Common myeloid progenitor, CD34-positive (primary cell): ENCODE results near the gene BAG3. TPM values are rescaled to one million over a fixed set of nuclear protein-coding genes. Genes with fewer than 3 reads are reported as not detected.

Experiments used
- CTCF ChIA-PET: fragments of 350-600 bp; sonication (Branson Sonifier 250); formaldehyde crosslinking; loops from one replicate; lab custom pipeline; 2021; ENCODE audit warnings: antibody characterized with exemption; lab: Charles Lee
- POLR2A ChIA-PET: fragments of 350-600 bp; sonication (Branson Sonifier 250); formaldehyde crosslinking; loops from one replicate; lab custom pipeline; 2021; ENCODE audit warnings: antibody characterized with exemption; lab: Charles Lee
- DNase-seq, 3 donors: peaks; one replicate each; pipeline versions ENCODE4 v3.0.0 to v3.0.0-alpha.2; 2013
- H3K27ac ChIP-seq, 2 experiments: 1 replicate in 1 of 2; 2 replicates in 1 of 2; pipeline ENCODE4 v1.7.0; 2013; ENCODE audit warnings: inconsistent platforms in 2 of 2, low read length in 2 of 2, mild to moderate bottlenecking in 2 of 2, low read depth in 1 of 2, moderate library complexity in 1 of 2; ENCODE audit not compliant: severe bottlenecking in 2 of 2, insufficient read depth in 1 of 2, poor library complexity in 1 of 2
- H3K27me3 ChIP-seq, 5 experiments: replicated peaks in 2 of 5; 1 replicate in 3 of 5; 2 replicates in 2 of 5; pipeline versions ENCODE4 v1.6.1 to v1.7.0; 2013; ENCODE audit warnings: low read length in 4 of 5, mild to moderate bottlenecking in 2 of 5, moderate library complexity in 2 of 5, inconsistent platforms in 1 of 5; ENCODE audit not compliant: insufficient read depth in 5 of 5, control insufficient read depth in 4 of 5
- H3K36me3 ChIP-seq, 4 experiments: 1 replicate in 2 of 4; 2 replicates in 2 of 4; pipeline versions ENCODE4 v1.6.1 to v1.7.0; 2013; ENCODE audit warnings: low read length in 3 of 4, control low read depth in 1 of 4, mild to moderate bottlenecking in 1 of 4; ENCODE audit not compliant: control insufficient read depth in 4 of 4, insufficient read depth in 4 of 4
- H3K4me1 ChIP-seq, 4 experiments: 1 replicate in 3 of 4; 2 replicates in 1 of 4; pipeline versions ENCODE4 v1.6.1 to v1.7.1; 2013; ENCODE audit warnings: low read length in 3 of 4, mild to moderate bottlenecking in 3 of 4, control low read depth in 1 of 4, inconsistent platforms in 1 of 4, moderate library complexity in 1 of 4; ENCODE audit not compliant: control insufficient read depth in 4 of 4, insufficient read depth in 4 of 4; ENCODE audit errors: control extremely low read depth in 1 of 4
- H3K4me3 ChIP-seq, 7 experiments: 1 replicate in 4 of 7; 2 replicates in 3 of 7; pipeline versions ENCODE4 v1.5.1 to v1.7.0; 2013; ENCODE audit warnings: mild to moderate bottlenecking in 7 of 7, low read length in 6 of 7, moderate library complexity in 6 of 7, inconsistent platforms in 2 of 7, low read depth in 2 of 7, control low read depth in 1 of 7; ENCODE audit not compliant: insufficient read depth in 4 of 7, control insufficient read depth in 1 of 7; ENCODE audit errors: extremely low read depth in 1 of 7
- H3K9me3 ChIP-seq, 5 experiments: 1 replicate in 4 of 5; 2 replicates in 1 of 5; pipeline versions ENCODE4 v1.6.1 to v1.7.1; 2013; ENCODE audit warnings: low read length in 4 of 5, mild to moderate bottlenecking in 2 of 5, inconsistent platforms in 1 of 5, low read depth in 1 of 5, moderate library complexity in 1 of 5; ENCODE audit not compliant: control insufficient read depth in 4 of 5, insufficient read depth in 2 of 5; ENCODE audit errors: control extremely low read depth in 1 of 5
- WGBS: methylation state at CpG from one replicate; pipeline ENCODE4 v1.1.5; 2013; ENCODE audit not compliant: insufficient coverage; 5-methylcytosine and 5-hydroxymethylcytosine counted together
- polyA plus RNA-seq: library from polyadenylated mRNA; unstranded; fragments of 120-200 nt; gene quantifications from one replicate; pipeline ENCODE4 v1.2.1, GENCODE V29; 2013

BAG3 gene
- polyA plus RNA-seq = 17.5 TPM

DNA sequence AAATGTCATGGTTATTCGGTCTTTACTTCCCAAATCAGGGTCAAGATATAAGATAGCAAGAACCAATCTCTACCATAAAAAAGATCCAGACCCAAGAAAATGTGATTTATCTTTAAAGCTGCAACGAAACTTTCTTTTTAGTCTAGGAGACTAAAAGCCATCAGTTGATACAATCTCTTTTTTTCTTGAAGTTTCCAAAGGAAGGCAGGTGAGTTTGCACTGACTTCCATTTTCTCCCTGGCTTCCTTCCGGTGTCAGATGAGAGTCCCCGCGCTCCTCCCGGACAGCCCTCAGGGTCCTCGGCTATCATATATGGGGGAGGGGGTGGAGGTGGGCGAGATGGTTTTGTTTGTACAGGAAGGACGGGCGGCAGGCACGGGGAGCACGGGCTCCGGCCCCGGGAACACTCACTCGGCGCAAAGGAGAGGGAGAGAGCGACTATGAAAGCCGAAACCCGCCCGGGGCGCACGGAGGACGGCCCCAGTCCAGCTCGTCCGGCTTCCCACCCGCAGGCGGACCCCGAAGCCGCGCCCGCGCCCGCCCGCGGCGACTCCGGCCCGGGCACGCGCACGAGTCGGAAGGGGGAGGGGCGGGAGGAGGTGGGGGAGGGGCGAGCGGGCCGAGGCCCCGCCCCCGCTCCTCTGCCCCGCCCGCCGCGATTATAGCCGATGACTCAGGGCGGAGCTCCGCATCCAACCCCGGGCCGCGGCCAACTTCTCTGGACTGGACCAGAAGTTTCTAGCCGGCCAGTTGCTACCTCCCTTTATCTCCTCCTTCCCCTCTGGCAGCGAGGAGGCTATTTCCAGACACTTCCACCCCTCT, at the start of gene BAG3:
TSS of gene BAG3 (plus strand) at position 689 of the 822 bp plus-strand sequence. CDS start 296 bp downstream, outside the sequence.
- POLR2A ChIA-PET = interaction anchor here (0.6 kb wide), 1 partner anchor 20 kb away, joined by 3 read pairs; no protein-coding TSS in a partner anchor
- H3K4me1 ChIP-seq = peaks cover 0 to 35% (median 20%) of the 10 kb centered on the region in 4 experiments
- H3K27me3 ChIP-seq = no peaks in the 10 kb centered on the region
- WGBS = 0% methylated on average over 27 of the region's 60 CpGs
- CTCF ChIA-PET = no interaction called here
- H3K9me3 ChIP-seq = peaks cover 0 to 5% (median 0%) of the 10 kb centered on the region in 5 experiments
- H3K36me3 ChIP-seq = peaks cover 0 to 4% (median 0%) of the 10 kb centered on the region in 4 experiments
- H3K4me3 ChIP-seq = peak within 1 kb of the TSS; percentile 79 to 88 (median 83)
- peak; percentile 56 to 77 (median 73) for DNase-seq
- H3K27ac ChIP-seq = peak within 1 kb of the TSS in 1 of 2 experiments; percentile 74

GRCh38 chr10:119602241-119603095, 48.7 kb upstream of the BAG3 start:
- Histone ChIP-seq H3K9me3 (no peaks in the 10 kb centered on the region), H3K4me1 (peaks cover 3 to 6% (median 4%) of the 10 kb centered on the region in 4 experiments), H3K27ac (no peak overlapping the region), H3K36me3 (no peaks in the 10 kb centered on the region), H3K27me3 (no peaks in the 10 kb centered on the region), H3K4me3 (no peak overlapping the region)
- DNase-seq = peak; percentile 15 to 36 (median 21)
- ChIA-PET CTCF (interaction anchor here (0.9 to 1.8 kb wide), 9 partner anchors 8 to 403 kb away, joined by 3 to 6 read pairs (median 3); no protein-coding TSS in a partner anchor), POLR2A (interaction anchor here (0.6 kb wide), 1 partner anchor 114 kb away, joined by 4 read pairs; no protein-coding TSS in a partner anchor)
- 90% methylated on average over 1 of the region's 2 CpGs for WGBS

- Histone ChIP-seq H3K27me3 (no peaks in the 10 kb centered on the region), H3K27ac (no peak overlapping the region), H3K4me1 (peaks cover 0 to 4% (median 2%) of the 10 kb centered on the region in 4 experiments), H3K9me3 (no peaks in the 10 kb centered on the region), H3K36me3 (no peaks in the 10 kb centered on the region), H3K4me3 (no peak overlapping the region)
- ChIA-PET POLR2A (no interaction called here), CTCF (interaction anchor here (1.4 kb wide), 1 partner anchor 121 kb away, joined by 3 read pairs; the partner anchor contains the start of gene INPP5F)
- DNase-seq = no peak
Measured at GRCh38 chr10:119604468-119604867, 46.7 kb upstream of the BAG3 start.

DNA sequence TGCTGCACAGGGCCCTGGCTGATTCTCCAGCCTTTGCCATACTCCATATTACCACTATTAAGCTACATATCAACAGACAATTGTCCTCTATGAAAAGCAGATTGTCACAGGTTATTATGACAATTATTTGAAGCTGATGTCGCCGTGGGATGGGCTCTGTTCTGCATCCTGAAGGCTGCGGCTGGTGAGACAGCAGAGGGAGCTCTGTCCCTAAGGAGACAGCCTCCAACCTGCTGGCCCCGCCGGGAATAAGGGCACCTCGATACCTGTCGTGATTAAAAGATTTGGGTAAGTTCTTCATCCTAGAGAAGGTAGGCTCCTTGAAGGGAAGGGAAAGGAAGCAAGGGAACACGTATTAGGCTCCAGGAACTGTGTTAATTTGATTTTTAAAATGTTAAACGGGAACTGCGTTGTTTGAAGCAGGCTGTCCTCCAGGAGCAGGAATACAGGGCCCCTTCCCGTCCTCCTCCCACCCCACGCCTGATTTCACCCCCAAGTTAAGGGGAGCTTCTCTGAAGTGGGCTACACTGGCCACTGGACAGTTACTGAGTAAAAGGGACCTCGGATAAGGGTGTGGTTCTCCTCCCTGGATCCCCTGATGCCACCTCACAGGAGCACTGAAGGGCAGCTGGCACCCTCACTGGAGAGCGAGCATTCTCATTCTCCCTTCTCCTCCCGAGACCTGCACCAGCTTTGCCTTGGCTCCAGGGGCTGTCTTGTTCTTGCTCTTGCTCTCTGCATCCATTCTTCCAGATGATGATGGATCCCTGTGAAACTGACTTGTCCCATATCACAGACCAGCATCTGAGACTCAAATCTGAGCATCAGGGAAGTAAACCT, 42.6 kb upstream of the BAG3 start:
- peaks cover 0 to 4% (median 2%) of the 10 kb centered on the region in 4 experiments for H3K4me1 ChIP-seq
- no peak overlapping the region for H3K27ac ChIP-seq
- H3K9me3 ChIP-seq = peaks cover 0 to 2% (median 0%) of the 10 kb centered on the region in 5 experiments
- peak in 2 of 3 donors; percentile 20 to 22 for DNase-seq
- H3K4me3 ChIP-seq = peak overlapping the region in 1 of 7 experiments; percentile 6
- no peaks in the 10 kb centered on the region for H3K27me3 ChIP-seq
- CTCF ChIA-PET = interaction anchor here (0.8 to 2.2 kb wide), 13 partner anchors 9 to 310 kb away, joined by 3 to 14 read pairs (median 3); no protein-coding TSS in a partner anchor
- WGBS = 30% methylated on average over 9 of the region's 15 CpGs
- POLR2A ChIA-PET = no interaction called here
- H3K36me3 ChIP-seq = no peaks in the 10 kb centered on the region

DNA sequence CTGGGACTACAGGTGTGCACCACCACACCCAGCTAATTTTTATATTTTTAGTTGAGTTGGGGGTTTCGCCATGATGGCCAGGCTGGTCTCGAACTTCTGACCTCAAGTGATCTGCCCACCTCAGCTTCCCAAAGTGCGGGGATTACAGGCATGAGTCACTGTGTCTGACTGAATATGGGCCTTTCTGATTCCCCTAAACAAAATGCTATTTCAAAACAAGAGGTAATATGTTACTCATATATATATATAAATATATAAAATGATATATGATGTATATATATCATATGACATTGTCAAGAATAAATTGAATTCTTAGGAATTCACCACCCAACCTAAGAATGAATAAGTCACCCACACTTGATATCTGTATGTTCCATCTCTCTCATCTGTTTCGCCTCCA, 41.7 kb upstream of the BAG3 start:
- no peak for DNase-seq
- Histone ChIP-seq H3K27ac (no peak overlapping the region), H3K9me3 (peaks cover 0 to 2% (median 0%) of the 10 kb centered on the region in 5 experiments), H3K36me3 (no peaks in the 10 kb centered on the region), H3K4me1 (peaks cover 0 to 4% (median 2%) of the 10 kb centered on the region in 4 experiments), H3K27me3 (no peaks in the 10 kb centered on the region), H3K4me3 (no peak overlapping the region)
- no CpG with 5 or more reads among the region's 4 CpGs for WGBS
- ChIA-PET CTCF (interaction anchor here (0.6 to 2.2 kb wide), 10 partner anchors 8 to 251 kb away, joined by 3 to 14 read pairs (median 6); no protein-coding TSS in a partner anchor), POLR2A (no interaction called here)

DNA sequence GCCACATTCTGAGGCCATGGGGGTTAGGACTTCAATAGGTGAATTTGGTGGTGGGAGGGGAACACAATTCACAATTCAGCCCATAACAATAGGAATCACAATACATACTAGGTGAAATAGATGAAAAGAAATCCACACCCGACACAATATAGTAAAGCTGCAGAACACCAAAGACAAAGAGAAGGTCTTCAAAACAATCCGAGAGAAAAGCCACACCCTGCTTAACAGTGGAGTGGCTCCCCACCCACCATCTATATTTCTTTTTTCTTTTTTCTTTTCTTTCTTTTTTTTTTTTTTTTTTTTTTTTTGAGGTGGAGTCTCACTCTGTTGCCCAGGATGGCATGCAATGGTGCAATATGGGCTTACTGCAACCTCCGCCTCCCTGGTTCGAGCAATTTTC, 39.7 kb upstream of the BAG3 start:
- no peak overlapping the region for H3K4me3 ChIP-seq
- peaks cover 0 to 2% (median 0%) of the 10 kb centered on the region in 5 experiments for H3K9me3 ChIP-seq
- WGBS = 71% methylated on average over 2 of the region's 4 CpGs
- peaks cover 0 to 4% (median 2%) of the 10 kb centered on the region in 4 experiments for H3K4me1 ChIP-seq
- CTCF ChIA-PET = no interaction called here
- POLR2A ChIA-PET = no interaction called here
- H3K27ac ChIP-seq = no peak overlapping the region
- no peak for DNase-seq
- no peaks in the 10 kb centered on the region for H3K36me3 ChIP-seq
- H3K27me3 ChIP-seq = no peaks in the 10 kb centered on the region
